Measurements from ENCODE around the gene CSTB.

DNA sequence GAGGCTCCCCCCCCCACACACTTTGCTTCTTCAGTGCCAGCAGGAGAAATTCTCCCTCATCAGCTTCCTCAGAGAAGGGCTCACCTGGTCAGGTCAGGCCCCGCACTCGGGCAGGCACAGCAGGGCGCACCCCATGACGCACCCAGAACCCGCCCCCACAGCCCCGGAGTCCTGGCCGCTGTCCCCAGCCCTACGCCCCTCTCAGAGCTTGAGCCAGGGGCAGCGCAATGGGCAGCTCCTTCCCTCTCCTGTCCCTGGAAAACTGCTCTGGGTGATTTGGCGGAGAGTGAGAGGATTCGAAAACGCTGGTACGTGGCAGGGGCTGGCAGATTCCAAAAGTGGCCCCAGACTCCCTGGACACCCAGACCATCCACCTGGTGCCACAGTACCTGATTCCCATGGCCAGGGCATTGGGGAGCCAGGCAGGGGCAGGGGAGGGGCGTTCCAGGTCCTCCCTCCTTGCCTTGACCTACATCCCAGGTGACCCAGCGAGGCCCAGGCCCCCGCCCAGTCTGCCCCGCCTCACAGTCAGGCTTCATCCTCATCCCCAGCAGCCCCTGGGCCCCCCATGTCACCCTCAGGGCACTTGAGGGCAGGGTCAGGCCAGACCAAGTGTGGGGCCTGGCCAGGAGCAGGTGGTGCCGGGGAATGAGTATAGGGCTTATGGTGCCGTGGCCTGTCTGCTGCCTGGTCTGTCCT is 37.0 kb upstream of the CSTB start:
- TF ChIP-seq, protein P1, sequence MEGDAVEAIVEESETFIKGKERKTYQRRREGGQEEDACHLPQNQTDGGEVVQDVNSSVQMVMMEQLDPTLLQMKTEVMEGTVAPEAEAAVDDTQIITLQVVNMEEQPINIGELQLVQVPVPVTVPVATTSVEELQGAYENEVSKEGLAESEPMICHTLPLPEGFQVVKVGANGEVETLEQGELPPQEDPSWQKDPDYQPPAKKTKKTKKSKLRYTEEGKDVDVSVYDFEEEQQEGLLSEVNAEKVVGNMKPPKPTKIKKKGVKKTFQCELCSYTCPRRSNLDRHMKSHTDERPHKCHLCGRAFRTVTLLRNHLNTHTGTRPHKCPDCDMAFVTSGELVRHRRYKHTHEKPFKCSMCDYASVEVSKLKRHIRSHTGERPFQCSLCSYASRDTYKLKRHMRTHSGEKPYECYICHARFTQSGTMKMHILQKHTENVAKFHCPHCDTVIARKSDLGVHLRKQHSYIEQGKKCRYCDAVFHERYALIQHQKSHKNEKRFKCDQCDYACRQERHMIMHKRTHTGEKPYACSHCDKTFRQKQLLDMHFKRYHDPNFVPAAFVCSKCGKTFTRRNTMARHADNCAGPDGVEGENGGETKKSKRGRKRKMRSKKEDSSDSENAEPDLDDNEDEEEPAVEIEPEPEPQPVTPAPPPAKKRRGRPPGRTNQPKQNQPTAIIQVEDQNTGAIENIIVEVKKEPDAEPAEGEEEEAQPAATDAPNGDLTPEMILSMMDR (IDR thresholded peaks at IDR 0.05): no peak
- no peak for TF ChIP-seq POLR2AphosphoS5 (IDR thresholded peaks at IDR 0.05)
- no peak for TF ChIP-seq POLR2A (IDR thresholded peaks at IDR 0.05)
